Middle frontal gyrus (tissue), 1 donor: ENCODE data around the gene OR11L1.

Experiments used
- DNase-seq: peaks from one replicate; pipeline ENCODE4 v3.0.0-alpha.2; 2015; ENCODE audit warnings: low spot score; ENCODE audit errors: extremely low spot score

The OR11L1 gene

GRCh38 chr1:247812637-247813036, 29.1 kb downstream of the OR11L1 start:
- no peak for DNase-seq

- no peak for DNase-seq
Observed at GRCh38 chr1:247797518-247797917, 44.2 kb downstream of the OR11L1 start.
